HCT116 (cell line): ENCODE measurements around the gene KIF26B. TPM values are rescaled to one million over a fixed set of nuclear protein-coding genes. Genes with fewer than 3 reads are reported as not detected.

Experiments
- ATAC-seq: fragments of 200-7000 bp; cut with Tn5 transposase; 2 replicates; pipeline ENCODE4 v1.9.1; 2020; ENCODE audit warnings: mild to moderate bottlenecking, moderate library complexity
- BruUV-seq: library from RNA; stranded (reverse); fragments of 400-500 nt; replicated peaks from 2 replicates; lab custom pipeline; 2021; lab: Mats Ljungman, UMichigan
- CTCF ChIA-PET: fragments of 300-600 bp; sonication (Branson Sonifier 250); formaldehyde crosslinking; loops from one replicate; lab custom pipeline; 2021; ENCODE audit warnings: antibody characterized with exemption; lab: Charles Lee
- POLR2A ChIA-PET: fragments of 300-600, 350-600 bp; sonication (Branson Sonifier 250); formaldehyde crosslinking; loops from one replicate; lab custom pipeline; 2021; ENCODE audit warnings: antibody characterized with exemption; lab: Charles Lee
- RAD21 ChIA-PET, 2 experiments: fragments of 300-600 bp; sonication (Branson Sonifier 250); formaldehyde crosslinking; loops; one replicate each; lab custom pipeline; 2023; ENCODE audit warnings: low total read pairs in 2 of 2; ENCODE audit not compliant: uncharacterized antibody in 2 of 2, unreplicated experiment in 2 of 2, low non-redundant PET in 1 of 2; lab: Charles Lee
- DNase-seq: peaks from one replicate; pipeline ENCODE4 v3.0.0-alpha.2; 2010; ENCODE audit warnings: low read depth, low spot score
- H2AFZ ChIP-seq: fragments of 200-600 bp; shearing (Covaris generic), sonication (generic); 2 replicates; pipeline ENCODE4 v1.6.1; 2017; ENCODE audit warnings: low read depth, mixed run types, mixed read lengths, antibody characterized with exemption, low read length; ENCODE audit not compliant: poor library complexity, severe bottlenecking
- H3K27ac ChIP-seq: 2 replicates; pipeline ENCODE4 v1.5.1; 2012; ENCODE audit warnings: low read depth, low read length
- H3K27me3 ChIP-seq: fragments of 200-600 bp; sonication (generic); 2 replicates; pipeline ENCODE4 v1.6.1; 2016; ENCODE audit warnings: mixed run types, low read length, mixed read lengths; ENCODE audit not compliant: insufficient read depth
- H3K36me3 ChIP-seq, 2 experiments: fragments of 200-500 bp in 1 of 2; fragments of 200-600 bp in 1 of 2; sonication (Bioruptor generic) in 1 of 2; sonication (generic) in 1 of 2; 2 replicates each; pipeline versions ENCODE4 v1.5.1 to v1.6.1; 2014 to 2016; ENCODE audit warnings: low read length in 2 of 2, inconsistent platforms in 1 of 2, mixed read lengths in 1 of 2, mixed run types in 1 of 2; ENCODE audit not compliant: insufficient read depth in 2 of 2, control insufficient read depth in 1 of 2
- H3K4me1 ChIP-seq, 2 experiments: fragments of 200-600 bp in 1 of 2; sonication (generic) in 1 of 2; 2 replicates each; pipeline versions ENCODE4 v1.5.1 to v1.6.1; 2012 to 2017; ENCODE audit warnings: low read length in 2 of 2, inconsistent platforms in 1 of 2, mild to moderate bottlenecking in 1 of 2, mixed read lengths in 1 of 2, mixed run types in 1 of 2, moderate library complexity in 1 of 2; ENCODE audit not compliant: insufficient read depth in 2 of 2, control insufficient read depth in 1 of 2
- H3K4me2 ChIP-seq: fragments of 200-600 bp; sonication (generic); 2 replicates; pipeline ENCODE4 v1.6.1; 2017; ENCODE audit warnings: mixed run types, low read length, mixed read lengths
- H3K4me3 ChIP-seq, 2 experiments: fragments of 200-600 bp in 1 of 2; sonication (generic) in 1 of 2; replicated peaks in 1 of 2; 2 replicates each; pipeline ENCODE4 v1.5.1; 2011 to 2016; ENCODE audit warnings: low read length in 2 of 2, control low read depth in 1 of 2, low read depth in 1 of 2, mild to moderate bottlenecking in 1 of 2, mixed read lengths in 1 of 2, mixed run types in 1 of 2
- H3K79me2 ChIP-seq: fragments of 200-600 bp; sonication (generic); 2 replicates; pipeline ENCODE4 v1.6.1; 2017; ENCODE audit warnings: mild to moderate bottlenecking, mixed run types, low read length, moderate library complexity, mixed read lengths; ENCODE audit not compliant: insufficient read depth
- H3K9ac ChIP-seq: fragments of 200-600 bp; sonication (generic); 2 replicates; pipeline ENCODE4 v1.6.1; 2016; ENCODE audit warnings: low read length, mixed read lengths
- H3K9me2 ChIP-seq: fragments of 200-600 bp; sonication (generic), shearing (Covaris generic); 2 replicates; pipeline ENCODE4 v1.6.1; 2017; ENCODE audit warnings: mixed run types, mild to moderate bottlenecking, moderate library complexity; ENCODE audit not compliant: insufficient read depth
- H3K9me3 ChIP-seq, 2 experiments: fragments of 200-500 bp in 1 of 2; fragments of 200-600 bp in 1 of 2; sonication (Bioruptor generic) in 1 of 2; sonication (generic) in 1 of 2; 2 replicates each; pipeline ENCODE4 v1.6.1; 2014 to 2017; ENCODE audit warnings: low read length in 2 of 2, mixed read lengths in 2 of 2, inconsistent platforms in 1 of 2, low read depth in 1 of 2, mild to moderate bottlenecking in 1 of 2, mixed run types in 1 of 2, moderate library complexity in 1 of 2; ENCODE audit not compliant: control insufficient read depth in 1 of 2, insufficient read depth in 1 of 2
- H4K20me1 ChIP-seq: fragments of 200-600 bp; sonication (generic), shearing (Covaris generic); 2 replicates; pipeline ENCODE4 v1.6.1; 2017; ENCODE audit warnings: mixed run types, mild to moderate bottlenecking, moderate library complexity; ENCODE audit not compliant: insufficient read depth
- CBX3 ChIP-seq: IDR thresholded peaks from 2 replicates; pipeline ENCODE4 v1.6.1; 2012; ENCODE audit warnings: low read depth
- EGR1 ChIP-seq: IDR thresholded peaks from 2 replicates; pipeline ENCODE4 v1.6.1; 2012; ENCODE audit warnings: low read depth
- ELF1 ChIP-seq: IDR thresholded peaks from 2 replicates; pipeline ENCODE4 v1.6.1; 2012; ENCODE audit warnings: low read depth, borderline replicate concordance
- EZH2 ChIP-seq: fragments of 200-600 bp; sonication (generic); IDR thresholded peaks from 2 replicates; pipeline ENCODE4 v1.6.1; 2017; ENCODE audit warnings: antibody characterized with exemption, mixed run types
- SP1 ChIP-seq: IDR thresholded peaks from 2 replicates; pipeline ENCODE4 v1.6.1; 2012; ENCODE audit warnings: low read depth
- SRF ChIP-seq: IDR thresholded peaks from 2 replicates; pipeline ENCODE4 v1.6.1; 2012; ENCODE audit warnings: low read depth
- ZFX ChIP-seq: fragments of 450-650 bp; IDR thresholded peaks from 2 replicates; pipeline ENCODE4 v1.6.1; 2017
- intact Hi-C: fragments of 100-400 bp; cut with micrococcal nuclease; formaldehyde crosslinking; loops from 2 replicates; pipeline ENCODE4 v1.10.0; 2022
- total RNA-seq: library from RNA; stranded (reverse); gene quantifications from one replicate; pipeline ENCODE4 v1.2.1, GENCODE V29; 2021; ENCODE audit not compliant: unreplicated experiment
- TF ChIP-seq, protein P1 (sequence below): IDR thresholded peaks from 2 replicates; pipeline ENCODE4 v1.6.1; 2012
- TF ChIP-seq, protein P2 (sequence below), 3 experiments: fragments of 200-600 bp in 1 of 3; sonication (generic) in 1 of 3; IDR thresholded peaks in 2 of 3; conservative IDR thresholded peaks in 1 of 3; 2 replicates each; pipeline ENCODE4 v1.5.1; 2012 to 2017; ENCODE audit warnings: low read depth in 2 of 3, low read length in 2 of 3, antibody characterized with exemption in 1 of 3, borderline replicate concordance in 1 of 3, control low read depth in 1 of 3, mild to moderate bottlenecking in 1 of 3, mixed read lengths in 1 of 3, mixed run types in 1 of 3, moderate library complexity in 1 of 3; ENCODE audit not compliant: insufficient read depth in 1 of 3
- TF ChIP-seq, protein P3 (sequence below): IDR thresholded peaks from 2 replicates; pipeline ENCODE4 v1.6.1; 2012; ENCODE audit warnings: low read depth

KIF26B gene
- total RNA-seq, 1 experiment from 2014 or later: 0.49 TPM

DNA sequence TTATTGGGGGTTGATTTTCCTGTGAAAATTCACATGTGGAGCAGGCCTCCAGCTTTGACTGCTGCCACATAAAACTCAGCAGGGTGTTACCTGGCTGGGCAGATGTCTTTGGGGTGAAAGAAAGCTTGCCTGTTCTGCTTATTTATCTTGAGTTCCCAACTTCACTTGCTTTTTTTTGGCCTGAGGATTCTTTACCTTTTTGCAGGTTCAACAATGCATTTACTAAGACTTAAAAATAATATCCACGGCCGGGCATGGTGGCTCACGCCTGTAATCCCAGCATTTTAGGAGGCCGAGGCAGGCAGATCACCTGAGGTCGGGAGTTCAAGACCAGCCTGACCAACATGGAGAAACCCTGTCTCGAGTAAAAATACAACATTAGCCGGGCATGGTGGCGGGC lies 509.1 kb downstream of the KIF26B start:
- no peak overlapping the region for H3K9ac ChIP-seq
- H2AFZ ChIP-seq: no peak overlapping the region
- no peak overlapping the region for H3K27ac ChIP-seq
- intact Hi-C loops: no loop called here
- H3K4me2 ChIP-seq: no peak overlapping the region
- no TSS peak for BruUV-seq
- no peak for DNase-seq
- no peaks in the 10 kb centered on the region for H3K36me3 ChIP-seq
- no peaks in the 10 kb centered on the region for H3K27me3 ChIP-seq
- no peak overlapping the region for H3K4me3 ChIP-seq
- H3K9me2 ChIP-seq: no peaks in the 10 kb centered on the region
- no peak for ATAC-seq
- POLR2A ChIA-PET: no interaction called here
- H4K20me1 ChIP-seq: no peaks in the 10 kb centered on the region
- CTCF ChIA-PET: no interaction called here
- H3K9me3 ChIP-seq: no peaks in the 10 kb centered on the region
- no peaks in the 10 kb centered on the region for H3K79me2 ChIP-seq
- TF ChIP-seq SRF (no peak), EZH2 (no peak), CBX3 (no peak), SP1 (no peak), ELF1 (no peak), ZFX (no peak), EGR1 (no peak)
- TF ChIP-seq, protein P1, sequence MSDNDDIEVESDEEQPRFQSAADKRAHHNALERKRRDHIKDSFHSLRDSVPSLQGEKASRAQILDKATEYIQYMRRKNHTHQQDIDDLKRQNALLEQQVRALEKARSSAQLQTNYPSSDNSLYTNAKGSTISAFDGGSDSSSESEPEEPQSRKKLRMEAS: no peak
- TF ChIP-seq, protein P2, sequence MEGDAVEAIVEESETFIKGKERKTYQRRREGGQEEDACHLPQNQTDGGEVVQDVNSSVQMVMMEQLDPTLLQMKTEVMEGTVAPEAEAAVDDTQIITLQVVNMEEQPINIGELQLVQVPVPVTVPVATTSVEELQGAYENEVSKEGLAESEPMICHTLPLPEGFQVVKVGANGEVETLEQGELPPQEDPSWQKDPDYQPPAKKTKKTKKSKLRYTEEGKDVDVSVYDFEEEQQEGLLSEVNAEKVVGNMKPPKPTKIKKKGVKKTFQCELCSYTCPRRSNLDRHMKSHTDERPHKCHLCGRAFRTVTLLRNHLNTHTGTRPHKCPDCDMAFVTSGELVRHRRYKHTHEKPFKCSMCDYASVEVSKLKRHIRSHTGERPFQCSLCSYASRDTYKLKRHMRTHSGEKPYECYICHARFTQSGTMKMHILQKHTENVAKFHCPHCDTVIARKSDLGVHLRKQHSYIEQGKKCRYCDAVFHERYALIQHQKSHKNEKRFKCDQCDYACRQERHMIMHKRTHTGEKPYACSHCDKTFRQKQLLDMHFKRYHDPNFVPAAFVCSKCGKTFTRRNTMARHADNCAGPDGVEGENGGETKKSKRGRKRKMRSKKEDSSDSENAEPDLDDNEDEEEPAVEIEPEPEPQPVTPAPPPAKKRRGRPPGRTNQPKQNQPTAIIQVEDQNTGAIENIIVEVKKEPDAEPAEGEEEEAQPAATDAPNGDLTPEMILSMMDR (IDR thresholded peaks at IDR 0.05 in 2 of 3, conservative IDR thresholded peaks at IDR 0.05 in 1 of 3; ENCODE audit: borderline replicate concordance in 1 of 3, insufficient read depth in 1 of 3, low read depth in 2 of 3, low read length in 2 of 3): no peak
- TF ChIP-seq, protein P3, sequence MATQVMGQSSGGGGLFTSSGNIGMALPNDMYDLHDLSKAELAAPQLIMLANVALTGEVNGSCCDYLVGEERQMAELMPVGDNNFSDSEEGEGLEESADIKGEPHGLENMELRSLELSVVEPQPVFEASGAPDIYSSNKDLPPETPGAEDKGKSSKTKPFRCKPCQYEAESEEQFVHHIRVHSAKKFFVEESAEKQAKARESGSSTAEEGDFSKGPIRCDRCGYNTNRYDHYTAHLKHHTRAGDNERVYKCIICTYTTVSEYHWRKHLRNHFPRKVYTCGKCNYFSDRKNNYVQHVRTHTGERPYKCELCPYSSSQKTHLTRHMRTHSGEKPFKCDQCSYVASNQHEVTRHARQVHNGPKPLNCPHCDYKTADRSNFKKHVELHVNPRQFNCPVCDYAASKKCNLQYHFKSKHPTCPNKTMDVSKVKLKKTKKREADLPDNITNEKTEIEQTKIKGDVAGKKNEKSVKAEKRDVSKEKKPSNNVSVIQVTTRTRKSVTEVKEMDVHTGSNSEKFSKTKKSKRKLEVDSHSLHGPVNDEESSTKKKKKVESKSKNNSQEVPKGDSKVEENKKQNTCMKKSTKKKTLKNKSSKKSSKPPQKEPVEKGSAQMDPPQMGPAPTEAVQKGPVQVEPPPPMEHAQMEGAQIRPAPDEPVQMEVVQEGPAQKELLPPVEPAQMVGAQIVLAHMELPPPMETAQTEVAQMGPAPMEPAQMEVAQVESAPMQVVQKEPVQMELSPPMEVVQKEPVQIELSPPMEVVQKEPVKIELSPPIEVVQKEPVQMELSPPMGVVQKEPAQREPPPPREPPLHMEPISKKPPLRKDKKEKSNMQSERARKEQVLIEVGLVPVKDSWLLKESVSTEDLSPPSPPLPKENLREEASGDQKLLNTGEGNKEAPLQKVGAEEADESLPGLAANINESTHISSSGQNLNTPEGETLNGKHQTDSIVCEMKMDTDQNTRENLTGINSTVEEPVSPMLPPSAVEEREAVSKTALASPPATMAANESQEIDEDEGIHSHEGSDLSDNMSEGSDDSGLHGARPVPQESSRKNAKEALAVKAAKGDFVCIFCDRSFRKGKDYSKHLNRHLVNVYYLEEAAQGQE: no peak
- H3K4me1 ChIP-seq: no peaks in the 10 kb centered on the region
- RAD21 ChIA-PET: no interaction called here
